ENCODE results near the gene GDF15.

Gene GDF15

GRCh38 chr19:18418483-18419194 lies 32.7 kb downstream of the GDF15 start:
- no peak for DNase-seq (ENCODE audit: low read depth, low spot score)

- no peak for DNase-seq (ENCODE audit: low read depth, low spot score)
Observed at GRCh38 chr19:18419195-18419698, 33.3 kb downstream of the GDF15 start, which contains the start of gene SSBP4. Gene SSBP4, plus strand, starts transcription at chr19:18419398. Its CDS starts 251 bp downstream, at chr19:18419649.

- no peak for DNase-seq (ENCODE audit: low read depth, low spot score)
Observed at GRCh38 chr19:18419699-18420460, 33.9 kb downstream of the GDF15 start.

- no peak for DNase-seq (ENCODE audit: low read depth, low spot score)
Observed at GRCh38 chr19:18420930-18421329, 35.0 kb downstream of the GDF15 start.

GRCh38 chr19:18421371-18421959 lies 35.5 kb downstream of the GDF15 start:
- no peak for DNase-seq (ENCODE audit: low read depth, low spot score)

- DNase-seq (ENCODE audit: low read depth, low spot score): no peak
Observed at GRCh38 chr19:18422530-18423191, 36.7 kb downstream of the GDF15 start.

GRCh38 chr19:18423258-18424020 lies 37.5 kb downstream of the GDF15 start:
- DNase-seq (ENCODE audit: low read depth, low spot score): no peak

GRCh38 chr19:18424122-18424889 lies 38.3 kb downstream of the GDF15 start:
- DNase-seq (ENCODE audit: low read depth, low spot score): no peak

GRCh38 chr19:18424890-18425514 lies 39.0 kb downstream of the GDF15 start:
- DNase-seq (ENCODE audit: low read depth, low spot score): no peak

- DNase-seq (ENCODE audit: low read depth, low spot score): no peak
Observed at GRCh38 chr19:18425515-18426415, 39.8 kb downstream of the GDF15 start.

- DNase-seq (ENCODE audit: low read depth, low spot score): no peak
Observed at GRCh38 chr19:18426416-18426767, 40.4 kb downstream of the GDF15 start.

GRCh38 chr19:18427080-18427742 lies 41.3 kb downstream of the GDF15 start:
- no peak for DNase-seq (ENCODE audit: low read depth, low spot score)

- no peak for DNase-seq (ENCODE audit: low read depth, low spot score)
Observed at GRCh38 chr19:18427743-18428113, 41.8 kb downstream of the GDF15 start.

GRCh38 chr19:18428173-18428786 lies 42.3 kb downstream of the GDF15 start:
- no peak for DNase-seq (ENCODE audit: low read depth, low spot score)

GRCh38 chr19:18428787-18429674 lies 43.1 kb downstream of the GDF15 start:
- DNase-seq (ENCODE audit: low read depth, low spot score): no peak

GRCh38 chr19:18429717-18430416 lies 43.9 kb downstream of the GDF15 start:
- no peak for DNase-seq (ENCODE audit: low read depth, low spot score)

All from iPS DF 19.7 (cell line).